CD4-positive, alpha-beta T cell treated with Interleukin-12 subunit alpha and Interleukin-12 subunit beta, for 1 hour (primary cell): ENCODE results near the gene AFF2.

Experiments
- DNase-seq: peaks from one replicate; pipeline ENCODE4 v3.0.0-alpha.2; 2020

AFF2 gene

GRCh38 chrX:148771440-148771839, 271.0 kb downstream of the AFF2 start:
- DNase-seq: no peak

- no peak for DNase-seq
Measured at GRCh38 chrX:148774276-148774675, 273.9 kb downstream of the AFF2 start.

GRCh38 chrX:148784137-148784536, 283.7 kb downstream of the AFF2 start:
- DNase-seq: no peak

- DNase-seq: no peak
Measured at GRCh38 chrX:148784856-148785255, 284.4 kb downstream of the AFF2 start.

GRCh38 chrX:148785256-148785655, 284.8 kb downstream of the AFF2 start:
- no peak for DNase-seq

- DNase-seq: no peak
Measured at GRCh38 chrX:148788449-148788848, 288.0 kb downstream of the AFF2 start.

GRCh38 chrX:148794350-148794749, 293.9 kb downstream of the AFF2 start:
- DNase-seq: no peak

GRCh38 chrX:148804579-148805355, 304.4 kb downstream of the AFF2 start:
- DNase-seq: no peak

GRCh38 chrX:148806145-148806870, 305.9 kb downstream of the AFF2 start:
- DNase-seq: no peak

GRCh38 chrX:148808833-148809232, 308.4 kb downstream of the AFF2 start:
- no peak for DNase-seq

GRCh38 chrX:148811236-148811635, 310.8 kb downstream of the AFF2 start:
- no peak for DNase-seq

GRCh38 chrX:148813422-148813821, 313.0 kb downstream of the AFF2 start:
- DNase-seq: no peak

- DNase-seq: no peak
Measured at GRCh38 chrX:148813967-148814366, 313.6 kb downstream of the AFF2 start.

GRCh38 chrX:148815218-148815961, 315.0 kb downstream of the AFF2 start:
- no peak for DNase-seq

- no peak for DNase-seq
Measured at GRCh38 chrX:148823986-148824385, 323.6 kb downstream of the AFF2 start.

GRCh38 chrX:148825696-148826095, 325.3 kb downstream of the AFF2 start:
- DNase-seq: no peak

GRCh38 chrX:148836741-148837140, 336.3 kb downstream of the AFF2 start:
- DNase-seq: no peak

GRCh38 chrX:148850631-148851030, 350.2 kb downstream of the AFF2 start:
- DNase-seq: no peak

GRCh38 chrX:148854306-148854705, 353.9 kb downstream of the AFF2 start:
- no peak for DNase-seq

- no peak for DNase-seq
Measured at GRCh38 chrX:148856505-148856904, 356.1 kb downstream of the AFF2 start.

- no peak for DNase-seq
Measured at GRCh38 chrX:148865277-148866210, 365.1 kb downstream of the AFF2 start.

- no peak for DNase-seq
Measured at GRCh38 chrX:148867596-148867995, 367.2 kb downstream of the AFF2 start.
